Measurements from ENCODE around the gene PDHX. TPM values are rescaled to one million over a fixed set of nuclear protein-coding genes. Genes with fewer than 3 reads are reported as not detected.

Gene PDHX
- total and polyA plus RNA-seq, 10 of the 15 experiments (the other 5 are each of a cell fraction or from before 2014, with no cell fraction given): 14.5 to 41.9 (median 28.0) TPM

DNA sequence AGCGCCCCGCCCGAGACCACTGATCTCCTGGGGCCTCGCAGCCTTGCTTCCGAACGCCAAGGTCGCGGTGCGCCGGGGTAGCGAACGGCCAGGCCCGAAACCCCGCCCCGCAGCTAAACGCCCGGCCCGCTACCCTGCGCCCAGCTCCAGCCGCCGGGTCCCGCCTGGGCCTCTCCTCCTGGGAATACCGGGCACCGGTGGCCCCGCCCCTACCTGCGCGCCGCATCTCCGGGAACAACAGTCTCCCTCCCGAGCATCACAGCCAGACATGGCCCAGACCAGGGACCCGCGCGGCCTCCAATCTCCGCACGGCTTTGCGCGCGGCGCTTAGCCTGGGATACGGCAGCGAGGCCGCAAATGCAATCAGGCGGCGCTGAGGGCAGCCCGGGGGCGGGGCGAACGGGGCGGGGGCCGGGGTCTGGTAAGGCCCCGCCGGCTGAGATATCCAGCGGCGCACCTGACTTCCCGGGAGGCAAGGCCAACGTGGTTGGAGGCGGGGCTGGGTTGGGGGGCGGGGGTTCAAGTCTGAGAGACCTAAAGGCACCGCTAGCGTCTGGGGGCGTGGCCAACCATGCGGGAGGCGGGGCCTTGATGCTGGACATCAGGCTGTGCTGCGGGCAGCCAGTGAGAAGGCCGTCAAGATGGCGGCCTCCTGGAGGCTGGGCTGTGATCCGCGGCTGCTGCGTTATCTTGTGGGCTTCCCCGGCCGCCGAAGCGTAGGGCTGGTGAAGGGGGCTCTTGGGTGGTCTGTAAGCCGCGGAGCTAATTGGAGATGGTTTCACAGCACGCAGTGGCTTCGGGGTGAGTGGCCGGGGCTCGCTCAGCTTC lies at the start of gene PDHX, which contains the start of gene APIP (continued):
- no peak for TF ChIP-seq ZNF592 (IDR thresholded peaks at IDR 0.05)
- TF ChIP-seq, protein P1, sequence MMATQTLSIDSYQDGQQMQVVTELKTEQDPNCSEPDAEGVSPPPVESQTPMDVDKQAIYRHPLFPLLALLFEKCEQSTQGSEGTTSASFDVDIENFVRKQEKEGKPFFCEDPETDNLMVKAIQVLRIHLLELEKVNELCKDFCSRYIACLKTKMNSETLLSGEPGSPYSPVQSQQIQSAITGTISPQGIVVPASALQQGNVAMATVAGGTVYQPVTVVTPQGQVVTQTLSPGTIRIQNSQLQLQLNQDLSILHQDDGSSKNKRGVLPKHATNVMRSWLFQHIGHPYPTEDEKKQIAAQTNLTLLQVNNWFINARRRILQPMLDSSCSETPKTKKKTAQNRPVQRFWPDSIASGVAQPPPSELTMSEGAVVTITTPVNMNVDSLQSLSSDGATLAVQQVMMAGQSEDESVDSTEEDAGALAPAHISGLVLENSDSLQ (IDR thresholded peaks at IDR 0.05): no peak
- peak; percentile 91; the same call in 1 of the 2 replicates for TF ChIP-seq HDGF (IDR thresholded peaks at IDR 0.05)
- peak; percentile 50; the same call in 1 of the 2 replicates for TF ChIP-seq HCFC1 (IDR thresholded peaks at IDR 0.05; ENCODE audit: low read length)
- TF ChIP-seq, protein P2, sequence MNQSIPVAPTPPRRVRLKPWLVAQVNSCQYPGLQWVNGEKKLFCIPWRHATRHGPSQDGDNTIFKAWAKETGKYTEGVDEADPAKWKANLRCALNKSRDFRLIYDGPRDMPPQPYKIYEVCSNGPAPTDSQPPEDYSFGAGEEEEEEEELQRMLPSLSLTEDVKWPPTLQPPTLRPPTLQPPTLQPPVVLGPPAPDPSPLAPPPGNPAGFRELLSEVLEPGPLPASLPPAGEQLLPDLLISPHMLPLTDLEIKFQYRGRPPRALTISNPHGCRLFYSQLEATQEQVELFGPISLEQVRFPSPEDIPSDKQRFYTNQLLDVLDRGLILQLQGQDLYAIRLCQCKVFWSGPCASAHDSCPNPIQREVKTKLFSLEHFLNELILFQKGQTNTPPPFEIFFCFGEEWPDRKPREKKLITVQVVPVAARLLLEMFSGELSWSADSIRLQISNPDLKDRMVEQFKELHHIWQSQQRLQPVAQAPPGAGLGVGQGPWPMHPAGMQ (IDR thresholded peaks at IDR 0.05; ENCODE audit: borderline replicate concordance): peak; percentile 80
- TF ChIP-seq NKRF (conservative IDR thresholded peaks at IDR 0.05): peak; percentile 73
- TF ChIP-seq, protein P3, sequence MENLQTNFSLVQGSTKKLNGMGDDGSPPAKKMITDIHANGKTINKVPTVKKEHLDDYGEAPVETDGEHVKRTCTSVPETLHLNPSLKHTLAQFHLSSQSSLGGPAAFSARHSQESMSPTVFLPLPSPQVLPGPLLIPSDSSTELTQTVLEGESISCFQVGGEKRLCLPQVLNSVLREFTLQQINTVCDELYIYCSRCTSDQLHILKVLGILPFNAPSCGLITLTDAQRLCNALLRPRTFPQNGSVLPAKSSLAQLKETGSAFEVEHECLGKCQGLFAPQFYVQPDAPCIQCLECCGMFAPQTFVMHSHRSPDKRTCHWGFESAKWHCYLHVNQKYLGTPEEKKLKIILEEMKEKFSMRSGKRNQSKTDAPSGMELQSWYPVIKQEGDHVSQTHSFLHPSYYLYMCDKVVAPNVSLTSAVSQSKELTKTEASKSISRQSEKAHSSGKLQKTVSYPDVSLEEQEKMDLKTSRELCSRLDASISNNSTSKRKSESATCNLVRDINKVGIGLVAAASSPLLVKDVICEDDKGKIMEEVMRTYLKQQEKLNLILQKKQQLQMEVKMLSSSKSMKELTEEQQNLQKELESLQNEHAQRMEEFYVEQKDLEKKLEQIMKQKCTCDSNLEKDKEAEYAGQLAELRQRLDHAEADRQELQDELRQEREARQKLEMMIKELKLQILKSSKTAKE (IDR thresholded peaks at IDR 0.05; ENCODE audit: low read depth, poor library complexity, severe bottlenecking): no peak
- TF ChIP-seq SUZ12 (IDR thresholded peaks at IDR 0.05; ENCODE audit: unreplicated experiment): no peak
- TF ChIP-seq CBX3 (IDR thresholded peaks at IDR 0.05; ENCODE audit: borderline replicate concordance, low read depth): no peak
- TF ChIP-seq, protein P4, sequence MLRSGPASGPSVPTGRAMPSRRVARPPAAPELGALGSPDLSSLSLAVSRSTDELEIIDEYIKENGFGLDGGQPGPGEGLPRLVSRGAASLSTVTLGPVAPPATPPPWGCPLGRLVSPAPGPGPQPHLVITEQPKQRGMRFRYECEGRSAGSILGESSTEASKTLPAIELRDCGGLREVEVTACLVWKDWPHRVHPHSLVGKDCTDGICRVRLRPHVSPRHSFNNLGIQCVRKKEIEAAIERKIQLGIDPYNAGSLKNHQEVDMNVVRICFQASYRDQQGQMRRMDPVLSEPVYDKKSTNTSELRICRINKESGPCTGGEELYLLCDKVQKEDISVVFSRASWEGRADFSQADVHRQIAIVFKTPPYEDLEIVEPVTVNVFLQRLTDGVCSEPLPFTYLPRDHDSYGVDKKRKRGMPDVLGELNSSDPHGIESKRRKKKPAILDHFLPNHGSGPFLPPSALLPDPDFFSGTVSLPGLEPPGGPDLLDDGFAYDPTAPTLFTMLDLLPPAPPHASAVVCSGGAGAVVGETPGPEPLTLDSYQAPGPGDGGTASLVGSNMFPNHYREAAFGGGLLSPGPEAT (IDR thresholded peaks at IDR 0.05; ENCODE audit: low read depth): peak; percentile 72; the same call in 1 of the 2 replicates
- TF ChIP-seq GATAD2B (conservative IDR thresholded peaks at IDR 0.05; ENCODE audit: low read depth): peak; percentile 83
- TF ChIP-seq ZNF24 (IDR thresholded peaks at IDR 0.05): no peak
- TF ChIP-seq ZNF622 (IDR thresholded peaks at IDR 0.05): no peak
- TF ChIP-seq STAT1 (conservative IDR thresholded peaks at IDR 0.05): no peak; the same call in 1 of the 2 replicates

All from GM12878 (cell line).